Measurements from ENCODE around the gene MTMR3.
"Not testable (repeated sequence)": the region's sequence is repeated elsewhere in the genome, so short reads cannot be mapped to it uniquely, and the experiment has no call there.

Gene MTMR3

DNA sequence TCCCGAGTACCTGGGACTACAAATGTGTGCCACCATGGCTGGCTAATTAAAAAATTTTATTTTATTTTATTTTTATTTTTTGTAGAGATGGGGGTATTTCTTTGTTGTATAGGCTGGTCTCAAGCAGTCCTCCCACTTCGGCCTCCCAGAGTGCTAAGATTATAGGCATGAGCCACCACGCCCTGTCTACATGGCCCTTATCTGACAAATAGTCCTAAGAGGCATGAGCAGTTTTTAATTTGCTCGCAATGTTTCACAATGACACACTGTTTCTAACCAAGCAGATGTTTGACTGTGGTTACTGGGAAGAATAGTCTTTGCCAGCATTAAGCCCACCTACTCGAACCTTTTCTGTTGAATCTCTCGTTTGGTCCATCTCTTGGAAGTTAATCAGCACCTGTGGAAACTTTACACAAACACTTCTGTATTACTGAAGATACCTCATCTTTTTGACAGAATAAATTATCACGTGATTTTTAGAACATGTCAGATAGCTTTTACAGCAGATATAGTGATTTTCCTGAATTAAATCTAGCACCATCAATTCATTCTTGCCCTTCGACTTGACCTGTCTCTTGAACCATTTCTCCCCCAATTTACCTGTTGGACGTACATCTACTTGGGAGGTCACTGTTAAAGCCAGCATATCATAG is 71.4 kb downstream of the MTMR3 start:
- H3K4me3 Mint-ChIP-seq: no peak overlapping the region
- no peaks in the 10 kb centered on the region for H3K36me3 Mint-ChIP-seq
- no peaks in the 10 kb centered on the region for H3K9me3 Mint-ChIP-seq
- DNase-seq (ENCODE audit: low spot score in 2 of 2) (no peak), ATAC-seq (no peak)
- H3K4me1 Mint-ChIP-seq: peaks cover 10% of the 10 kb centered on the region
- H3K27ac Mint-ChIP-seq: no peak overlapping the region

DNA sequence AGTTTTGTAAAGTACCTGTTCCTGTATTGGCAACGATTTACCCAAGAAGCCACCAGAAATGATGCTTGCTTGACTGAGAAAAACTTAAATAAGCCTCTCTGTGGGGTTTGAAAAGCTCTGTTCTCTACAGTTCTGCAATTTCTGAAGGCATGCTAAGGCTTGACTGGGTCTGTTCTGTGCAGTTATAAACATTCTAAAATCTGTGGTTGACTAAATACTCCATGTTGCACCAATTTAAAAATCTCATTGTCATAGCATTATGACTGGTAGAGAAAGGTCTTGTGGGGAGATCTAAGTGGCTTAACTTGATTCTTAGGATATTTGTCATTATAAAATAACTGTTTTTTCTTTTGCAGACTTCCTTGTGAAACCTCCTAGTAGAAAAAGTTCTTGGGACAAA is 73.7 kb downstream of the MTMR3 start:
- Mint-ChIP-seq H3K4me1 (no peaks in the 10 kb centered on the region), H3K27ac (no peak overlapping the region), H3K4me3 (no peak overlapping the region), H3K36me3 (no peaks in the 10 kb centered on the region), H3K9me3 (no peaks in the 10 kb centered on the region)
- no peak for ATAC-seq
- no peak for DNase-seq (ENCODE audit: low spot score in 2 of 2)

DNA sequence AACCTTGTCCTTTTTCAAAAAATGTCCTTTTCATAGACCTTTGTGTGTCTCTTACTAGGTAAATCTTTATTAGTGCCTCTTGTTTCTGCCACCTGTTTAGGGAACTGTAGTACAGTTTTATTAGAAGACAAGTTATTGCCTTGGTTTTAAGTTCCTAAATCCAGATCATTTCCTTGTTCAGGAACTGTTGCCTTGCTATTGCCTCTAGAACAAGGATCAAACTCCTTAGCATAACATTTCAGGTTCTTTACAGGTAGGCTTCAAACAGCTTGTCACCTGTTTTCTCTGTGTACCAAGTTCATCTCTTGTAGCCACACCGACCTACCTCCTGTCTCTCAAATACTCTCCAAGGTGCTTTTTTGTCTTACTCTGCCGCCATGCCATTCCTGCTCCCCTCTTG is 75.2 kb downstream of the MTMR3 start:
- H3K27ac Mint-ChIP-seq: no peak overlapping the region
- no peak overlapping the region for H3K4me3 Mint-ChIP-seq
- DNase-seq (ENCODE audit: low spot score in 2 of 2) (no peak), ATAC-seq (no peak)
- H3K9me3 Mint-ChIP-seq: no peaks in the 10 kb centered on the region
- H3K36me3 Mint-ChIP-seq: peaks cover 6% of the 10 kb centered on the region
- no peaks in the 10 kb centered on the region for H3K4me1 Mint-ChIP-seq

DNA sequence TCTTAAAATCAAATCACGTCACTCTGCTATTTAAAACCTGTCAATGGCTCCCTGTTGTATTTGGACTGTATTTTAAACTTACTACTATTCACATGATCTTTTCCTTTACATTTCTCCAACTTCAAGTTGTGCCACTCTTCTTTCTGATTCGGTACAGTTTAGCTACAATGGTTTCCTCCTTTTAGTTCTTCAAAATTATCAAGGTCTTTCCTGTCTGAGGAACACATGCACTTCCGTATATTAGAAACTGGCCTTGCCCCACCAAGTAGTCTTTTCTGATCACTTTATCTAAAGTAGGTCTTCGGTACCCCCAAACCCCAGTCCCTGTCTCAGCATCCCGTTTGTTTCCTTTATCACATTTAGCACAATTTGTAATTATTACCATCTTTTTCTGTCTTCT is 81.8 kb downstream of the MTMR3 start:
- H3K27ac Mint-ChIP-seq: no peak overlapping the region
- H3K4me3 Mint-ChIP-seq: no peak overlapping the region
- peaks cover 6% of the 10 kb centered on the region for H3K36me3 Mint-ChIP-seq
- H3K9me3 Mint-ChIP-seq: no peaks in the 10 kb centered on the region
- DNase-seq (ENCODE audit: low spot score in 2 of 2) (no peak), ATAC-seq (no peak)
- H3K4me1 Mint-ChIP-seq: peaks cover 8% of the 10 kb centered on the region

DNA sequence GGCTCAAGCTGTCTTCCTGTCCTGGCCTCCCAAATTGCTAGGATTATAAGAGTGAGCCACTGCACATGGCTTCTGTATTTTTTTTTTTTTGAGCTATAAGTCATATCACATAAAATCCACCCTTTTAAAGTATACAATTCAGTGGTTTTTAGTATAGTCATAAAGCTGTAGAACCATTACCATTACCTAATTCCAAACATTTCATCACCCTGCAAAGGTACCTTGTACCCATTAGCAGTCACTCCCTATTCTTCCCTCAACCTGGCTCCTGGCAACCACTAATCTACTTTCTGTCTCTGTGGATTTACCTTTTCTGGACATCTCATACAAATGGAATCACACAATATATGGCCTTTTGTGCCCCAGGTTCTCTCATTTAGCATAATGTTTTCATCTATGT is 84.5 kb downstream of the MTMR3 start:
- peaks cover 6% of the 10 kb centered on the region for H3K36me3 Mint-ChIP-seq
- peaks cover 8% of the 10 kb centered on the region for H3K4me1 Mint-ChIP-seq
- no peak for DNase-seq (ENCODE audit: low spot score in 2 of 2)
- H3K9me3 Mint-ChIP-seq: no peaks in the 10 kb centered on the region
- ATAC-seq: no peak
- no peak overlapping the region for H3K4me3 Mint-ChIP-seq
- H3K27ac Mint-ChIP-seq: no peak overlapping the region

DNA sequence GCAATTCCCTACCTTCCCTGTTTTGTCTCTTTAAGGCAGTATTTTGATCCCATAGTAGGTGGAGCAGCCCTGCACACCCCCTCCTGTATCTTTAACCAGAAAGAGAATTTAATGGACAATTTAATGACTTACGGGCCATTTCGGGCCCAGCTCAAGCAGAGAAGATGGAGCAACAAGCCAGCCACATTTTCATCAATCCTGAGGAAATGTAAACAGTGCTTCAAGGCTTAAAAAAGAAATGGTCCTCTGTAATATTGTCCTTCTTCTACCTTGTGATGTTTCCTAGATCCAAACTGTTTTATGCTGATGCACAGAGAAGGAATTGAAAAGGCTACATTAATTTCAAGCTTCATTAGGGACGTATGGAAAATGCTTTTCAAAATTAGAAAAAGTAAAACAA is 88.6 kb downstream of the MTMR3 start:
- Mint-ChIP-seq H3K9me3 (no peaks in the 10 kb centered on the region), H3K36me3 (no peaks in the 10 kb centered on the region), H3K27ac (no peak overlapping the region), H3K4me1 (no peaks in the 10 kb centered on the region), H3K4me3 (no peak overlapping the region)
- no peak for DNase-seq (ENCODE audit: low spot score in 2 of 2)
- ATAC-seq: no peak

DNA sequence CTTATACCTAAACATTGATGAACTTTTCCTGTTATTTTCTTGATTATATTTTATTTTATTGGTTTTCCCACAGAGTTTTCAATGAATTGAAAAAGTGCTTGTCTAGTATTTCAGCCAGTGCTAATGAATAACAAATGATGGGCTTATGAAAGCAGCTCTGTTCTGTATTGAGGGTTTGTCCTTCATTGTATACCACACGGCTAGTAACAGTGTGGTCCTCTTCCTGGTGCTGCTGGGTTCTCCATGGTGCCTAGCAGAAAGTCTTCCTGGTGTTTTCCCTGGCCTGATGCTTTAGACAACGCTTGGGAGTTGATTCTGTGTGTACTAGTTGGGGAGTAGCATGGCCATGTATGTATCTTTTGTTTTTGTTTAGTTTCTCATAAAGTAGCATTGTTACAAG is 89.1 kb downstream of the MTMR3 start:
- no peak overlapping the region for H3K4me3 Mint-ChIP-seq
- ATAC-seq: no peak
- H3K9me3 Mint-ChIP-seq: no peaks in the 10 kb centered on the region
- no peak overlapping the region for H3K27ac Mint-ChIP-seq
- no peak for DNase-seq (ENCODE audit: low spot score in 2 of 2)
- H3K4me1 Mint-ChIP-seq: no peaks in the 10 kb centered on the region
- no peaks in the 10 kb centered on the region for H3K36me3 Mint-ChIP-seq

DNA sequence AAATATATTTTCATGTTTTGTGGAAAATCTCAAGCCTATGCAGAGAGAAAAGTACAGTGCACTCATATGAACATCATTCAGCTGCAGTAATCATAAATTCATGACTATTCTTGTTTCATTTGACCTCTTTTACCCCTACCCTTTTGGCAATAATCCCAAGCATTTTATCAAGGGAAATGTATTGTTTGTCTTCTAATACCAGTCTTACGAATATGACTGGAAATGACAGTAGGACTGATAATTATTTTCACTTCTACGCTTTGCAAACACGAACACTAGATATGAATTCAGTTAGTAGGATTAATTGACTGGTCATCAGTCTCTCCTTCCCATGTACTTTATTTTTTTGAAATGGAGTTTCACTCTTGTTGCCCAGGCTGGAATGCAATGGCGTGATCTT is 90.3 kb downstream of the MTMR3 start:
- Mint-ChIP-seq H3K9me3 (no peaks in the 10 kb centered on the region), H3K27ac (no peak overlapping the region), H3K4me1 (no peaks in the 10 kb centered on the region), H3K4me3 (no peak overlapping the region), H3K36me3 (peaks cover 8% of the 10 kb centered on the region)
- DNase-seq (ENCODE audit: low spot score in 2 of 2) (no peak), ATAC-seq (no peak)

DNA sequence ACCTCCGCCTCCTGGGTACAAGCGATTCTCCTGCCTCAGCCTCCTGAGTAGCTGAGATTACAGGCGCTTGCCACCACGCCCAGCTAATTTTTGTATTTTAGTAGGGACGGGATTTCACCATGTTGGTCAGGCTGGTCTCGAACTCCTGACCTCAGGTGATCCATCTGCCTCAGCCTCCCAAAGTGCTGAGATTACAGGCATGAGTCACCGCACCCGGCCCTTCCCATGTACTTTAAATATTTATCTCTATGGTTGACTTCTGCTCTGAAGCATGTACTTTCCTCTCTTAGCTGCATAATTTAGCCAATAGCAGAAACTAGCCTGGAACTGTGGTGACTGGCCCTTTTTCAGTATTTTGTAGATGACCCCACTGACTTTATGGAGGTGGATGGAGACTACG is 90.7 kb downstream of the MTMR3 start:
- peaks cover 12% of the 10 kb centered on the region for H3K36me3 Mint-ChIP-seq
- not testable (repeated sequence) for H3K4me1 Mint-ChIP-seq; H3K9me3 Mint-ChIP-seq; DNase-seq (ENCODE audit: low spot score in 2 of 2); H3K27ac Mint-ChIP-seq; ATAC-seq; H3K4me3 Mint-ChIP-seq

DNA sequence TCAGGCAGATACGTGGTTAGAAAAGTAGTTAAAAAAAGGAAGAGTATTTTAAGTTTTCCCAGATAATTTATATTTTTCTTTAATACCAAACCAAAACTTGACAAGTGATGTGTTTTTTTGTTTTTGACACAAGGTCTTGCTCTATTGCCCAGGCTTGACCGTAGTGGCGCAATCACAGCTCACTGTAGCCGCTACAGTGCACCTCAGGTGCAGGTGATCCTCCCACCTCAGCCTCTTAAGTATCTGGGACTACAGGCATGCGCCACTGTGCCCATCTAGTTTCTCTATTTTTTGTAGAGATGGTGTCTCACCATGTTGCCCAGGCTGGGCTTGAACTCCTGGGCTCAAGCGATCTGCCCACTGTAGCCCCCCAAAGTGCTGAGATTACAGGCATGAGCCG is 92.5 kb downstream of the MTMR3 start:
- Mint-ChIP-seq H3K27ac (no peak overlapping the region), H3K4me1 (no peaks in the 10 kb centered on the region), H3K36me3 (peaks cover 30% of the 10 kb centered on the region), H3K4me3 (no peak overlapping the region), H3K9me3 (no peaks in the 10 kb centered on the region)
- DNase-seq (ENCODE audit: low spot score in 2 of 2) (no peak), ATAC-seq (no peak)

DNA sequence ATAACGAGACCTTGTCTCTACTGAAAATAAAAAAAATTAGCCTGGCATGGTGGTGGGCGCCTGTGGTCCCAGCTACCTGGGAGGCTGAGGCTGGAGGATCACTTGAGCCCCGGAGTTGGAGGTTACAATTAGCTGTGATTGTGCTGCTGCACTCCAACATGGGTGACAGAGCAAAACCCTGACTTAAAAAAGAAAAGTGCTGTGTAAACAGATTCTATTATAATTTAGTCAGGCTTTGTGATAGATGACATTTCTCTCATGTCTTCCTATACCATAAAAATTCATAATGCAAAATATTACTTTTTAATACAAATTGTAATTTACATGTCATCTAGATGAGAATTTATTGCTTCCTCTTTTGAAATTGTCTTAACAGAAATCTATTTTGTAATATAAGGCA is 94.1 kb downstream of the MTMR3 start:
- no peak overlapping the region for H3K27ac Mint-ChIP-seq
- no peaks in the 10 kb centered on the region for H3K9me3 Mint-ChIP-seq
- ATAC-seq: no peak
- no peaks in the 10 kb centered on the region for H3K4me1 Mint-ChIP-seq
- no peak overlapping the region for H3K4me3 Mint-ChIP-seq
- H3K36me3 Mint-ChIP-seq: peaks cover 46% of the 10 kb centered on the region
- no peak for DNase-seq (ENCODE audit: low spot score in 2 of 2)

DNA sequence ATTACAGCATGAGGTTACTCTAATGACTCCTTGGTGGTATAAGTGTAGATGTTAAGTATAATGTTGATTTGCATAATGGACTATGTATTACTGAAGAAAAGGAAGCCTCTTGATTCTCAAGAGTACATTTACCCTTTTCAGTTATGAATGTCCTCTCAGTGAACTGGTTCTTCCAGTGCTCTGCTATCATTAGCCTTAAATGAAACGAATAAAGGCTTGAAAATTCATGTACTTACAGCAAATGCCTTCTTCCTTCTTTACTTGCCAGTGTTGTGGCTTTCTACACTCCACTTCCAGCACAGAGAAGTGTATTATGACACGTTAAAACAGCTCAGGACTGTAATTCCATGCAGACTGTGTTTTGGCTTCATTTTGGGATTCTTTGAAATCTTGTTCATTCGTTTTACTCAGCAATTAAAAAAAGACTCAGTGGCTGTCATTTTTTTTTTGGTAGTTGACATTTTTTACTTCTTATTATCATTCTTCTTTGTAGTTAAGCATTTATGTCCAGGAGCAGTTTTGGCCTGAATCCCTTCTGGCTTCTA is 96.9 kb downstream of the MTMR3 start:
- Mint-ChIP-seq H3K4me3 (no peak overlapping the region), H3K36me3 (peaks cover 61% of the 10 kb centered on the region), H3K27ac (no peak overlapping the region)

DNA sequence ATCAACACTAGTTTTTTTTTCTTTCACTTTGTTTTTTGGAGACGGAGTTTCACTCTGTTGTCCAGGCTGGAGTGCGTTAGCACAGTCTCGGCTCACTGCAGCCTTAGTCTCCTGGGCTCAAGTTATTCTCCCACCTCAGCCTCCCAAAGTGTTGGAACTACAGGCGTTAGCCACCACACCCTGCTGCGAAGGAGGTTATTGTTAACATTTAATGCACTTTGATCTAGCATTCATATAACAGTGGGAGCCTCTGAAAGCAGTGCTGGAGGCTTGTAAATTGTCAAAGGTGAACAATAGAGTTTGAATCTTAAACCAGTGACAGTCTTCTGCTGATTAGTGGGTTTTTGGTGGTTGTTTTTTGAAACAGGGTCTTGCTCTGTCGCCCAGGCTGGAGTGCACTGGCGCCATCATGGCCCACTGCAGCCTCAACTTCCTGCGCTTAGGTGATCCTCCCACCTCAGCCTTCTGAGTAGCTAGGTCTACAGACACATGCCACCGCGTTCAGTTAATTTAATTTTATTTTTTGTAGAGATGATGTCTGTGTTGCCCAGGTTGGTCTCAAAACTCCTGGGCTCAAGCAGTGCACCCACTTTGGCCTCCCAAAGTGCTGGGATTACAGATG is 100.4 kb downstream of the MTMR3 start:
- Mint-ChIP-seq H3K27ac (no peak overlapping the region), H3K36me3 (peaks cover 71% of the 10 kb centered on the region), H3K4me3 (no peak overlapping the region), H3K4me1 (peaks cover 6% of the 10 kb centered on the region), H3K9me3 (no peaks in the 10 kb centered on the region)
- ATAC-seq (no peak), DNase-seq (ENCODE audit: low spot score in 2 of 2) (no peak)

More for the DNA sequence above, 96.9 kb downstream of the MTMR3 start:
- Mint-ChIP-seq H3K9me3 (no peaks in the 10 kb centered on the region), H3K4me1 (no peaks in the 10 kb centered on the region)
- DNase-seq (ENCODE audit: low spot score in 2 of 2) (no peak), ATAC-seq (no peak)

DNA sequence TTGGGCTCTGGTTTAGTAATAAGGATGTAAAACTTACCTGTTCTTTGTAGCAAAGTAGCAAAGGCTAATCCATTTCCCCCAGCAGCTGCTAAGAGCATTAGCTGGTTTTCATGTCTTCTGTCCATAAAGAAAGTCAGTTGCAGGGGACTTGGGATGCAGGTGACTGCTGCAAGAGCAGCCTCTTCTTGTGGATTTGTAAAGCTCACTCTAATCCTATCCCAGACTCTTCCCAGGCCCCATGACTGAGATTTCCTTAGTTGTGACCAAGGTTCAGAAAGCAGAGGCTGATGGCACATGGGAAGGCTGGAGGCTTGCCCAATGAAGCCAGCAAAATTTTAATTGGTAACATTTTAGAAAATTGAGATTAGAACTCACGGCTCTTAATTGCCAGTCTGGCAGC is 102.9 kb downstream of the MTMR3 start:
- Mint-ChIP-seq H3K36me3 (peaks cover 54% of the 10 kb centered on the region), H3K4me3 (no peak overlapping the region), H3K4me1 (peaks cover 6% of the 10 kb centered on the region), H3K27ac (no peak overlapping the region), H3K9me3 (no peaks in the 10 kb centered on the region)
- ATAC-seq (no peak), DNase-seq (ENCODE audit: low spot score in 2 of 2) (no peak)

DNA sequence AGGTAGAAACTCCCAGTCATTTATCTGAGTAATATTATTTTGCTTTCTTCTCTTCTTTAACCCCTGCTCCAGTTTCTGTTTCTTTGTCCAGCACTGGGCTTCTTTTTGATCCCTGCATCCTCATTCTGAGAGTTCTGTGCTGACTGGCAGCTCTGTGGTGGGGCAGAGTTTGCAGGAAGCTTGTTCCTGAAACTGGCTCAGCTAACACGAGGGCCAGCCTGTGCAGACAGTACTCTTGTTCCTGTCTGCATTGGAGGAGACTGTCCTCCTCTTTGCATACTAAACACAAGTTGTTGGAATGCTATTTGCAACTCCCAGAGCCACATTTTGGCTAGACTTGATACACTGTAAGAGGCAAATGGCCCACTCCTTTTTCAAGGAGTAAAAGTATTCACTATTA is 104.2 kb downstream of the MTMR3 start:
- H3K4me3 Mint-ChIP-seq: no peak overlapping the region
- H3K27ac Mint-ChIP-seq: peak overlapping the region; percentile 67
- DNase-seq (ENCODE audit: low spot score in 2 of 2) (no peak), ATAC-seq (peak; percentile 19)
- H3K9me3 Mint-ChIP-seq: no peaks in the 10 kb centered on the region
- peaks cover 6% of the 10 kb centered on the region for H3K4me1 Mint-ChIP-seq
- peaks cover 49% of the 10 kb centered on the region for H3K36me3 Mint-ChIP-seq

DNA sequence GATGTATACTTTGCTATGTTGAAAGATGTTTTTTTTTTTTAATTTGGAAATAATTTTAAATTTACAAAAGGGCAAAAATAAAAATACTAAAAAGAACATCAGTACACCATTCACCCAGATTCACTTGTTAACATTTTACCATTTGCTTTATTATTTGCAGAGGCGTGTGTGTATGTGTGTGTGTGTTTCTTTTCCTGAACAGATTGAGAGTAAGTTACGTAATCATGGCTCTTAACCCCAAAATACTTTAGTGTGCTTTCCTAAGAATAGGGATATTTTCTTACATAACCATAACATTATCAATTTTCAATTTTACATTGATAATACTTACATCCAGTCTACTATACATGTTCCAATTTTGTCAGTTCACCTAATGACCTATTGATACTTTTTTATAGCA is 105.7 kb downstream of the MTMR3 start:
- Mint-ChIP-seq H3K9me3 (no peaks in the 10 kb centered on the region), H3K36me3 (peaks cover 60% of the 10 kb centered on the region), H3K4me1 (peaks cover 6% of the 10 kb centered on the region), H3K4me3 (no peak overlapping the region), H3K27ac (no peak overlapping the region)
- ATAC-seq: no peak
- no peak for DNase-seq (ENCODE audit: low spot score in 2 of 2)

Measured in stimulated activated effector memory CD8-positive, alpha-beta T cell treated with anti-CD3 and anti-CD28 coated beads, Interleukin-12 subunit alpha, Interleukin-12 subunit beta, amount 100 ng/mL, for 72 hours (primary cell).